GM19463 (cell line): ENCODE results near the gene BICD1.
"Not testable (repeated sequence)": the region's sequence is repeated elsewhere in the genome, so short reads cannot be mapped to it uniquely, and the experiment has no call there.

Source experiments
- ATAC-seq: cut with Tn5 transposase; IDR thresholded peaks from one replicate; pipeline ENCODE4 v1.9.1; 2021; ENCODE audit warnings: mild to moderate bottlenecking, moderate library complexity; ENCODE audit not compliant: unreplicated experiment

Gene BICD1

GRCh38 chr12:32273712-32274111, 167.1 kb downstream of the BICD1 start:
- peak; percentile 75 for ATAC-seq

- no peak for ATAC-seq
These were observed 168.0 kb downstream of the BICD1 start for GRCh38 chr12:32274665-32275064.

GRCh38 chr12:32275520-32275919, 168.9 kb downstream of the BICD1 start:
- not testable (repeated sequence) for ATAC-seq

- no peak for ATAC-seq
These were observed 171.1 kb downstream of the BICD1 start for GRCh38 chr12:32277774-32278173.

- no peak for ATAC-seq
These were observed 174.5 kb downstream of the BICD1 start for GRCh38 chr12:32281098-32281497.

- ATAC-seq: no peak
These were observed 177.9 kb downstream of the BICD1 start for GRCh38 chr12:32284561-32284960.

GRCh38 chr12:32285021-32285420, 178.4 kb downstream of the BICD1 start:
- no peak for ATAC-seq

- ATAC-seq: no peak
These were observed 178.8 kb downstream of the BICD1 start for GRCh38 chr12:32285489-32285888.

GRCh38 chr12:32290411-32290810, 183.8 kb downstream of the BICD1 start:
- no peak for ATAC-seq

- ATAC-seq: no peak
These were observed 185.5 kb downstream of the BICD1 start for GRCh38 chr12:32292151-32292550.

GRCh38 chr12:32293808-32294419, 187.3 kb downstream of the BICD1 start:
- ATAC-seq: no peak

GRCh38 chr12:32296567-32296966, 189.9 kb downstream of the BICD1 start:
- no peak for ATAC-seq

- no peak for ATAC-seq
These were observed 192.3 kb downstream of the BICD1 start for GRCh38 chr12:32298917-32299316.

GRCh38 chr12:32301216-32301615, 194.6 kb downstream of the BICD1 start:
- ATAC-seq: no peak

GRCh38 chr12:32302218-32303173, 195.8 kb downstream of the BICD1 start:
- peak; percentile 93 for ATAC-seq

- ATAC-seq: no peak
These were observed 196.5 kb downstream of the BICD1 start for GRCh38 chr12:32303174-32303549.

GRCh38 chr12:32305163-32305562, 198.5 kb downstream of the BICD1 start:
- ATAC-seq: no peak

GRCh38 chr12:32307326-32307725, 200.7 kb downstream of the BICD1 start:
- ATAC-seq: no peak

- no peak for ATAC-seq
These were observed 203.4 kb downstream of the BICD1 start for GRCh38 chr12:32309811-32310736.

- ATAC-seq: no peak
These were observed 205.5 kb downstream of the BICD1 start for GRCh38 chr12:32312049-32312670.

GRCh38 chr12:32322354-32322753, 215.7 kb downstream of the BICD1 start:
- ATAC-seq: no peak
